Upper lobe of left lung (tissue), 4 donors: Measurements from ENCODE around the gene NUMBL.
"Not testable (repeated sequence)": the region's sequence is repeated elsewhere in the genome, so short reads cannot be mapped to it uniquely, and the experiment has no call there.

Source experiments
- EP300 ChIP-seq, 4 donors: sonication (generic); formaldehyde crosslinking; IDR thresholded peaks; one replicate each; pipeline ENCODE4 v1.5.1; 2017; ENCODE audit warnings: antibody characterized with exemption in 4 of 4, control low read depth in 2 of 4
- TF ChIP-seq, protein P1 (sequence below), 6 experiments: fragments of 450-650 bp in 4 of 6; fragments of 200-600 bp in 2 of 6; sonication (generic) in 2 of 6; IDR thresholded peaks; one replicate each; pipeline ENCODE4 v1.5.1; 2016 to 2019; ENCODE audit warnings: antibody characterized with exemption in 6 of 6

GRCh38 chr19:40730065-40730464 lies 39.6 kb upstream of the NUMBL start:
- TF ChIP-seq EP300 (IDR thresholded peaks at IDR 0.05) = not testable (repeated sequence)
- TF ChIP-seq, protein P1, sequence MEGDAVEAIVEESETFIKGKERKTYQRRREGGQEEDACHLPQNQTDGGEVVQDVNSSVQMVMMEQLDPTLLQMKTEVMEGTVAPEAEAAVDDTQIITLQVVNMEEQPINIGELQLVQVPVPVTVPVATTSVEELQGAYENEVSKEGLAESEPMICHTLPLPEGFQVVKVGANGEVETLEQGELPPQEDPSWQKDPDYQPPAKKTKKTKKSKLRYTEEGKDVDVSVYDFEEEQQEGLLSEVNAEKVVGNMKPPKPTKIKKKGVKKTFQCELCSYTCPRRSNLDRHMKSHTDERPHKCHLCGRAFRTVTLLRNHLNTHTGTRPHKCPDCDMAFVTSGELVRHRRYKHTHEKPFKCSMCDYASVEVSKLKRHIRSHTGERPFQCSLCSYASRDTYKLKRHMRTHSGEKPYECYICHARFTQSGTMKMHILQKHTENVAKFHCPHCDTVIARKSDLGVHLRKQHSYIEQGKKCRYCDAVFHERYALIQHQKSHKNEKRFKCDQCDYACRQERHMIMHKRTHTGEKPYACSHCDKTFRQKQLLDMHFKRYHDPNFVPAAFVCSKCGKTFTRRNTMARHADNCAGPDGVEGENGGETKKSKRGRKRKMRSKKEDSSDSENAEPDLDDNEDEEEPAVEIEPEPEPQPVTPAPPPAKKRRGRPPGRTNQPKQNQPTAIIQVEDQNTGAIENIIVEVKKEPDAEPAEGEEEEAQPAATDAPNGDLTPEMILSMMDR (IDR thresholded peaks at IDR 0.05) = not testable (repeated sequence)
